ENCODE measurements around the gene ALK. TPM values are rescaled to one million over a fixed set of nuclear protein-coding genes. Genes with fewer than 3 reads are reported as not detected.

ALK gene
- total RNA-seq, 1 experiment from 2014 or later, result 0.87 TPM

GRCh38 chr2:29570539-29570938, 350.8 kb downstream of the ALK start:
- POLR2A ChIA-PET (ENCODE audit: unreplicated experiment), result interaction anchor here (0.7 kb wide), 1 partner anchor 55 kb away, joined by 4 read pairs; no protein-coding TSS in a partner anchor
- H3K9ac ChIP-seq (ENCODE audit: low read length), result no peak overlapping the region
- no peaks in the 10 kb centered on the region for H3K9me2 ChIP-seq (replicated peaks; ENCODE audit: low read length)
- no peak for TF ChIP-seq CTCF (conservative IDR thresholded peaks at IDR 0.05; ENCODE audit: low read depth, low read length)
- no peak for TF ChIP-seq EZH2phosphoT487 (IDR thresholded peaks at IDR 0.05; ENCODE audit: borderline replicate concordance, low read length)
- TF ChIP-seq EZH2 (IDR thresholded peaks at IDR 0.05; ENCODE audit: low read length, unreplicated experiment), result no peak
- H2AFZ ChIP-seq (ENCODE audit: low read length), result no peak overlapping the region
- H3K4me3 ChIP-seq (ENCODE audit: low read length), result no peak overlapping the region
- no peaks in the 10 kb centered on the region for H3K36me3 ChIP-seq (ENCODE audit: low read depth, low read length)
- no peaks in the 10 kb centered on the region for H4K20me1 ChIP-seq (ENCODE audit: low read length)
- no peak overlapping the region for H3K4me2 ChIP-seq (ENCODE audit: low read length)
- H3K27me3 ChIP-seq (ENCODE audit: low read length), result no peaks in the 10 kb centered on the region
- intact Hi-C loops (cut with micrococcal nuclease), result loop anchor here (5.0 kb wide), 2 partner anchors 92 to 177 kb away; no protein-coding TSS in a partner anchor
- H3K79me2 ChIP-seq (ENCODE audit: low read length), result no peaks in the 10 kb centered on the region
- no TSS peak for BruUV-seq (replicated peaks)
- no peaks in the 10 kb centered on the region for H3F3A ChIP-seq (ENCODE audit: low read length, unreplicated experiment)
- CTCF ChIA-PET, result no interaction called here
- H3K4me1 ChIP-seq (ENCODE audit: insufficient read depth, low read length), result peaks cover 13% of the 10 kb centered on the region
- no peaks in the 10 kb centered on the region for H3K9me3 ChIP-seq (ENCODE audit: low read length)
- ATAC-seq (no peak), DNase-seq (no peak)
- H3K27ac ChIP-seq (ENCODE audit: low read length), result no peak overlapping the region

- 0 out of 2 replicates have a peak, but pooled peaks cover under 1% of the 10 kb centered on the region for H3K4me1 ChIP-seq (ENCODE audit: insufficient read depth, low read length)
- H3K9ac ChIP-seq (ENCODE audit: low read length), result no peak overlapping the region
- no peaks in the 10 kb centered on the region for H3K27me3 ChIP-seq (ENCODE audit: low read length)
- POLR2A ChIA-PET (ENCODE audit: unreplicated experiment), result no interaction called here
- no TSS peak for BruUV-seq (replicated peaks)
- no peak overlapping the region for H3K4me2 ChIP-seq (ENCODE audit: low read length)
- intact Hi-C loops (cut with micrococcal nuclease), result no loop called here
- CTCF ChIA-PET, result no interaction called here
- no peaks in the 10 kb centered on the region for H3K36me3 ChIP-seq (ENCODE audit: low read depth, low read length)
- no peaks in the 10 kb centered on the region for H4K20me1 ChIP-seq (ENCODE audit: low read length)
- no peak overlapping the region for H3K4me3 ChIP-seq (ENCODE audit: low read length)
- no peak overlapping the region for H3K27ac ChIP-seq (ENCODE audit: low read length)
- no peaks in the 10 kb centered on the region for H3K9me3 ChIP-seq (ENCODE audit: low read length)
- no peak for TF ChIP-seq CTCF (conservative IDR thresholded peaks at IDR 0.05; ENCODE audit: low read depth, low read length)
- no peak for TF ChIP-seq EZH2phosphoT487 (IDR thresholded peaks at IDR 0.05; ENCODE audit: borderline replicate concordance, low read length)
- no peak for TF ChIP-seq EZH2 (IDR thresholded peaks at IDR 0.05; ENCODE audit: low read length, unreplicated experiment)
- no peak for DNase-seq
- no peaks in the 10 kb centered on the region for H3F3A ChIP-seq (ENCODE audit: low read length, unreplicated experiment)
- H3K9me2 ChIP-seq (replicated peaks; ENCODE audit: low read length), result no peaks in the 10 kb centered on the region
- H2AFZ ChIP-seq (ENCODE audit: low read length), result no peak overlapping the region
- ATAC-seq, result no peak
- H3K79me2 ChIP-seq (ENCODE audit: low read length), result no peaks in the 10 kb centered on the region
Observed at GRCh38 chr2:29567906-29568520, 353.4 kb downstream of the ALK start.

GRCh38 chr2:29563697-29564096, 357.7 kb downstream of the ALK start:
- no peaks in the 10 kb centered on the region for H3F3A ChIP-seq (ENCODE audit: low read length, unreplicated experiment)
- H3K27me3 ChIP-seq (ENCODE audit: low read length), result no peaks in the 10 kb centered on the region
- H3K9ac ChIP-seq (ENCODE audit: low read length), result no peak overlapping the region
- H3K27ac ChIP-seq (ENCODE audit: low read length), result no peak overlapping the region
- H3K4me3 ChIP-seq (ENCODE audit: low read length), result no peak overlapping the region
- intact Hi-C loops (cut with micrococcal nuclease), result no loop called here
- H3K4me1 ChIP-seq (ENCODE audit: insufficient read depth, low read length), result no peaks in the 10 kb centered on the region
- POLR2A ChIA-PET (ENCODE audit: unreplicated experiment), result no interaction called here
- no TSS peak for BruUV-seq (replicated peaks)
- no peaks in the 10 kb centered on the region for H3K9me2 ChIP-seq (replicated peaks; ENCODE audit: low read length)
- CTCF ChIA-PET, result no interaction called here
- no peak overlapping the region for H3K4me2 ChIP-seq (ENCODE audit: low read length)
- no peaks in the 10 kb centered on the region for H3K9me3 ChIP-seq (ENCODE audit: low read length)
- no peaks in the 10 kb centered on the region for H3K36me3 ChIP-seq (ENCODE audit: low read depth, low read length)
- H2AFZ ChIP-seq (ENCODE audit: low read length), result no peak overlapping the region
- ATAC-seq (no peak), DNase-seq (no peak)
- H3K79me2 ChIP-seq (ENCODE audit: low read length), result no peaks in the 10 kb centered on the region
- TF ChIP-seq CTCF (conservative IDR thresholded peaks at IDR 0.05; ENCODE audit: low read depth, low read length) (no peak), EZH2phosphoT487 (IDR thresholded peaks at IDR 0.05; ENCODE audit: borderline replicate concordance, low read length) (no peak), EZH2 (IDR thresholded peaks at IDR 0.05; ENCODE audit: low read length, unreplicated experiment) (no peak)
- no peaks in the 10 kb centered on the region for H4K20me1 ChIP-seq (ENCODE audit: low read length)
